Activated CD4-positive, alpha-beta memory T cell treated with anti-CD3 and anti-CD28 coated beads for 36 hours (primary cell): ENCODE measurements around the gene ZBED1. TPM values are rescaled to one million over a fixed set of nuclear protein-coding genes. Genes with fewer than 3 reads are reported as not detected.
"Not testable (repeated sequence)": the region's sequence is repeated elsewhere in the genome, so short reads cannot be mapped to it uniquely, and the experiment has no call there.

Experiments used
- CTCF ChIA-PET: fragments of 350-600 bp; sonication (Branson Sonifier 250); formaldehyde crosslinking; loops from one replicate; lab custom pipeline; 2021; ENCODE audit warnings: antibody characterized with exemption, inconsistent platforms; lab: Charles Lee
- POLR2A ChIA-PET: fragments of 350-600 bp; sonication (Branson Sonifier 250); formaldehyde crosslinking; loops from one replicate; lab custom pipeline; 2021; ENCODE audit warnings: antibody characterized with exemption; lab: Charles Lee
- DNase-seq: peaks from one replicate; pipeline ENCODE4 v3.0.0-alpha.2; 2020
- H3K27ac Mint-ChIP-seq: one replicate; pipeline ENCODE4 v1.8.0; 2021; ENCODE audit warnings: mixed read lengths
- H3K27me3 Mint-ChIP-seq: one replicate; pipeline ENCODE4 v1.8.0; 2021; ENCODE audit warnings: mixed read lengths
- H3K36me3 Mint-ChIP-seq: one replicate; pipeline ENCODE4 v1.8.0; 2021; ENCODE audit warnings: mixed read lengths
- H3K4me1 Mint-ChIP-seq: one replicate; pipeline ENCODE4 v1.8.0; 2021; ENCODE audit warnings: low read depth, mixed read lengths
- H3K4me3 Mint-ChIP-seq: one replicate; pipeline ENCODE4 v1.8.0; 2021; ENCODE audit warnings: mild to moderate bottlenecking, mixed read lengths
- H3K9me3 Mint-ChIP-seq: one replicate; pipeline ENCODE4 v1.8.0; 2021; ENCODE audit warnings: mixed read lengths
- intact Hi-C: fragments of 100-400 bp; cut with micrococcal nuclease; formaldehyde crosslinking; loops from one replicate; pipeline ENCODE4 v1.15.1; 2023
- total RNA-seq, 2 experiments: library from RNA; stranded (reverse); gene quantifications; one replicate each; pipeline ENCODE4 v1.2.3, GENCODE V29; 2021

Gene ZBED1
- total RNA-seq, 2 experiments from 2014 or later = 22.5 to 25.3 TPM

- no peaks in the 10 kb centered on the region for H3K27me3 Mint-ChIP-seq
- no peak overlapping the region for H3K27ac Mint-ChIP-seq
- intact Hi-C loops = no loop called here
- peaks cover 2% of the 10 kb centered on the region for H3K4me1 Mint-ChIP-seq
- no peaks in the 10 kb centered on the region for H3K9me3 Mint-ChIP-seq
- DNase-seq = no peak
- peaks cover 33% of the 10 kb centered on the region for H3K36me3 Mint-ChIP-seq
- H3K4me3 Mint-ChIP-seq = no peak overlapping the region
- POLR2A ChIA-PET = no interaction called here
- CTCF ChIA-PET = no interaction called here
Observed at GRCh38 chrX:2486476-2487133, 14.2 kb downstream of the ZBED1 start.

- H3K27ac Mint-ChIP-seq = no peak overlapping the region
- no peak for DNase-seq
- no peaks in the 10 kb centered on the region for H3K9me3 Mint-ChIP-seq
- peaks cover 31% of the 10 kb centered on the region for H3K36me3 Mint-ChIP-seq
- H3K4me3 Mint-ChIP-seq = no peak overlapping the region
- CTCF ChIA-PET = no interaction called here
- H3K27me3 Mint-ChIP-seq = no peaks in the 10 kb centered on the region
- intact Hi-C loops = no loop called here
- POLR2A ChIA-PET = no interaction called here
- H3K4me1 Mint-ChIP-seq = peaks cover 2% of the 10 kb centered on the region
Observed at GRCh38 chrX:2485789-2486345, 14.9 kb downstream of the ZBED1 start.

DNA sequence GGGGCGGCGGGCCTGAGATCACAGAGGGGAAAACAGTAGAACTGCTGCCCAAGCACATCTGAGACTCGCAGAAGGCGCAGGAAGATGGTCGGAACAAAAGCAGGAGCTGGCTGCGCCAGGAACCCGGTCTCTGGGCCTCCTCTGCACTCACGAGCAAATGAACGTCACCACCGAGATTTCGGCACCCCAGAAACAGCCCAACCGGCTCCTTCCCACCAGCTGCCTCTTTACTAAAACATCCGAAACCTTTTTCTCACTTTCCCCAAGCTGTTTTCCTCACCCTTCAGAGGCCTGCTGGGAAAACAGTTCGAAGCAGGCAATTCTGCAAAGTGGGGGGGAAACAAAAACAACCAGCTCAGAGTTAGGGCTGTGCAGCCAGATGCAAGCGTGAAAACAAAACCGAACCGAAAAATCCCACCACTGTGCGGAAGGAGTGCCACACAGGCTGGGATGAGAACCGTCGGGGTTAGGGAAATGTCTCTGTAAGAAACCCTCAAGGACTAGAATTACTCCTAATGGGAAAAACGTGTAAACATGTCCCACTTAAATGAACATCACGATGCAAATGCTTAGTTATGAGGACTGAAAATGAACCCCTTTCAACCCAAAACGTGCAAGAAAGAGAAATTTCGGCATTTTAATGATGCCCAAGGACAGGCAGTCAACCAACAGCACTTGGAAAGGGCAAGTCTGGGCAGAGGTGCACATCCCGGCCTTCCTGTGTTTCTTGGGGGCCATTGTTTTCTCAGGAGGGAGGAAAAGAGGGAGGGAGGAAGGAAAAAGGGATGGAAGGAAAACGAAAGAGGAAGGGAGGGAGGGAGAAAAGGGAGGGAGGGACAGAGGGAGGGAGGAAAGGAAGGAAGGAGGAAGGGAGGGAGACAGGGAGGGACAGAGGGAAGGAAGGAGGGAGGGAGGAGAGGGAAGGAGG lies 15.8 kb downstream of the ZBED1 start:
- CTCF ChIA-PET = no interaction called here
- POLR2A ChIA-PET = no interaction called here
- Mint-ChIP-seq H3K9me3 (peaks cover 3% of the 10 kb centered on the region), H3K4me1 (peaks cover 2% of the 10 kb centered on the region), H3K27me3 (no peaks in the 10 kb centered on the region), H3K36me3 (peaks cover 28% of the 10 kb centered on the region), H3K4me3 (no peak overlapping the region), H3K27ac (no peak overlapping the region)
- intact Hi-C loops = no loop called here
- DNase-seq = no peak

DNA sequence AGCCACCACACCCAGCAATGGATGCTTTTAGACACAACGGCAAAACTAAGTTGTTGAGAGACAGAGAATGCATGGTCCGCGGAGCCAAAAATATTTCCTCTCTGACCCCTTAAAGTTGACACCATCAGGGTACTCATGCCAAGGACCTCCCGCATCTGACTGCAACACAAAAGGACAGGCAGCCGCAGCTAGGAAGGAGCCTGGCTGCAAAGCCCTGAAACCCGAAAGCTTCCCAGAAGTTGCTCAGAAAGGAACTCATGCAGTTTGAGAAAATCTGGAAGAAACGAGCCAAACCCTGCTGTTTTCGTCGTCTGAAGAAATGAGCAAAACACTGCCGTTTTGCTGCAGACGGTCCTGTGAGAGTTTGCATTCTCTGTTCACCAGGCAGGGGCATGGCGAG lies 16.5 kb downstream of the ZBED1 start:
- Mint-ChIP-seq H3K27ac (no peak overlapping the region), H3K9me3 (peaks cover 8% of the 10 kb centered on the region), H3K36me3 (peaks cover 28% of the 10 kb centered on the region), H3K4me3 (no peak overlapping the region), H3K27me3 (no peaks in the 10 kb centered on the region), H3K4me1 (peaks cover 2% of the 10 kb centered on the region)
- no peak for DNase-seq
- CTCF ChIA-PET = no interaction called here
- POLR2A ChIA-PET = no interaction called here
- intact Hi-C loops = no loop called here

GRCh38 chrX:2483398-2484060 lies 17.2 kb downstream of the ZBED1 start:
- H3K36me3 Mint-ChIP-seq = peaks cover 23% of the 10 kb centered on the region
- DNase-seq = no peak
- ChIA-PET CTCF (no interaction called here), POLR2A (no interaction called here)
- H3K9me3 Mint-ChIP-seq = peaks cover 8% of the 10 kb centered on the region
- intact Hi-C loops = no loop called here
- H3K27ac Mint-ChIP-seq = no peak overlapping the region
- no peaks in the 10 kb centered on the region for H3K27me3 Mint-ChIP-seq
- H3K4me1 Mint-ChIP-seq = peaks cover 2% of the 10 kb centered on the region
- no peak overlapping the region for H3K4me3 Mint-ChIP-seq

DNA sequence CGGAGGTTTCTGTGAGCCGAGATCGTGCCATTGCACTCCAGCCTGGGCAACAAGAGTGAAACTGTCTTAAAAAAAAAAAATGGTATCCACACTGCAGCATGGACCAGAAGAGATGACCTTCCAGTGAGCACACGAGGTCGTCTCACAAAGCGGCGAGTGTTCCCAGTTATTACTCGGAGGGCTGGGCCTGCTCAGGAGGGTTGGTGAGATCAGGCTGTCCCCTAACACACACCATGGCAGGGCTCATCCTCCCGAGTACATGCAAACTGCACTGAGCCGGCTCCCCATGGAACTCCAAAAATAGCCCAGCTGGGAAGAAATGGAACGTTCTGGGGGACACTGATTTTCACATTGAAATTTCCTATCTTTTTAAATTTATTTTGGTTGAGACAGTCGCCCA lies 19.2 kb downstream of the ZBED1 start:
- H3K27me3 Mint-ChIP-seq, H3K9me3 Mint-ChIP-seq, H3K4me3 Mint-ChIP-seq, H3K27ac Mint-ChIP-seq, POLR2A ChIA-PET, H3K36me3 Mint-ChIP-seq, H3K4me1 Mint-ChIP-seq, DNase-seq, CTCF ChIA-PET, intact Hi-C loops: not testable (repeated sequence)

- H3K27me3 Mint-ChIP-seq, H3K4me3 Mint-ChIP-seq, H3K27ac Mint-ChIP-seq, H3K36me3 Mint-ChIP-seq, CTCF ChIA-PET, intact Hi-C loops, POLR2A ChIA-PET, H3K9me3 Mint-ChIP-seq, H3K4me1 Mint-ChIP-seq, DNase-seq: not testable (repeated sequence)
Observed at GRCh38 chrX:2479982-2480381, 20.8 kb downstream of the ZBED1 start.

- DNase-seq = no peak
- H3K36me3 Mint-ChIP-seq = peaks cover 9% of the 10 kb centered on the region
- H3K27me3 Mint-ChIP-seq = no peaks in the 10 kb centered on the region
- H3K4me1 Mint-ChIP-seq = peaks cover 3% of the 10 kb centered on the region
- peaks cover 8% of the 10 kb centered on the region for H3K9me3 Mint-ChIP-seq
- no peak overlapping the region for H3K27ac Mint-ChIP-seq
- intact Hi-C loops = no loop called here
- H3K4me3 Mint-ChIP-seq = no peak overlapping the region
- POLR2A ChIA-PET = no interaction called here
- CTCF ChIA-PET = no interaction called here
Observed at GRCh38 chrX:2479420-2479780, 21.4 kb downstream of the ZBED1 start.

DNA sequence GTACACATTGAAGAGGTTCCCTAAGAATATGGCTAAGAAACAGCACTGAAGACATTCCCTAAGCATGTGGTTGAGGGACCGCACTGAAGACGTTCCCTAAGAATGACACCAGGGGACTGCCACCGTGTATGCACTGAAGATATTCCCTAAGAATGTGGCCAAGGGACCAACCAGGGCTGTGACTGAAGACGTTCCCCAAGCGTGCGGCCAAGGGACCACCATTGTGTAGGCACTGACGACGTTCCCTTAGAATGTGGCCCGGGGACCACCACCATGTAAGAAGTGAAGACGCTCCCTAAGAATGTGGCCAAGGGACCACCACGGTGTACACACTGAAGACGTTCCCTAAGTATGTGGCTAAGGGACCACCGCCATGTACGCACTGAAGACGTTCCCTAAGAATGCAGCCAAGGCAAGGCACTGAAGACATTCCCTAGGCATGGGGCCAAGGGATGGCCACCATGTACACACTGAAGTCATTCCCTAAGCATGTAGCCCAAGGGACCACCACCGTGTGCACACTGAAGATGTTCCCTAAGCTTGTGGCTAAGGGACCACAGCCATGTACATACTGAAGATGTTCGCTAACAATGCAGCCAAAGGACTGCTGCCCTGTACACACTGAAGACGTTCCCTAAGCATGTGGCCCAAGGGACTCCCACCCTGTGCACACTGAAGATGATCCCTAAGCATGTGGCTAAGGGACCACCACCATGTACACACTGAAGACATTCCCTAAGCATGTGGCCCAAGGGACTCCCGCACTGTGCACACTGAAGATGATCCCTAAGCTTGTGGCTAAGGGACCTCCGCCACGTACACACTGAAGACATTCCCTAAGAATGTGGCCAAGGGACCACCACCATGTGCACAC lies 22.0 kb downstream of the ZBED1 start:
- H3K27me3 Mint-ChIP-seq = no peaks in the 10 kb centered on the region
- no peak overlapping the region for H3K4me3 Mint-ChIP-seq
- H3K9me3 Mint-ChIP-seq = peaks cover 8% of the 10 kb centered on the region
- no peak overlapping the region for H3K27ac Mint-ChIP-seq
- POLR2A ChIA-PET = no interaction called here
- peaks cover 9% of the 10 kb centered on the region for H3K36me3 Mint-ChIP-seq
- H3K4me1 Mint-ChIP-seq = peaks cover 3% of the 10 kb centered on the region
- intact Hi-C loops = no loop called here
- CTCF ChIA-PET = no interaction called here
- DNase-seq = no peak

GRCh38 chrX:2477313-2477712 lies 23.5 kb downstream of the ZBED1 start:
- DNase-seq, H3K4me1 Mint-ChIP-seq, H3K27ac Mint-ChIP-seq, CTCF ChIA-PET, intact Hi-C loops, H3K4me3 Mint-ChIP-seq, H3K9me3 Mint-ChIP-seq, H3K27me3 Mint-ChIP-seq, POLR2A ChIA-PET: not testable (repeated sequence)
- peaks cover 11% of the 10 kb centered on the region for H3K36me3 Mint-ChIP-seq

DNA sequence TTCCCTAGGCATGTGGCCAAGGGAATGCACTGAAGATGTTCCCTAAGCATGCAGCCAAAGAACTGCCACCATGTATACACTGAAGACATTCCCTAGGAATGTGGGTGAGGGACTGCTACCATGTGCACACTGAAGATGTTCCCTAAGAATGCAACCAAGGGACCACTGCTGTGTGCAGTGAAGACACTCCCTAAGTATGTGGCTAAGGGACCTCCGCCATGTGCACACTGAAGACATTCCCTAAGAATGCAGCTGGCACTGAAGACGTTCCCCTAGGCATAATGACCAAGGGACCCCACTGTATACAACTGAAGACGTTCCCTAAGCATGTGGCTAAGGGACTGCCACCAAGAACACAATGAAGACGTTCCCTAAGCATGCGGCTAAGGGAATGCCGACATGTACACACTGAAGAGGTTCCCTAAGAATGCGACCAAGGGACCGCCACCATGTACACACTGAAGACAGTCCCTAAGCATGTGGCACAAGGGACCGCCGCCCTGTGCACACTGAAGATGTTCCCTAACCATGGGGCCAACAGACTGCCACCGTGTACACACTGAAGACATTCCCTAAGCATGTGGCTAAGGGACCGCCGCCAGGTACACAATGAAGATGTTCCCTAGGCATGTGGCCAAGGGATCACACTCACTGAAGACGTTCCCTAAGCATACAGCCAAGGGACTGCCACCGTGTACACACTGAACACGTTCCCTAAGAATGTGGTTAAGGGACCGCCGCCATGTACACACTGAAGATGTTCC lies 25.6 kb downstream of the ZBED1 start:
- Mint-ChIP-seq H3K27ac (no peak overlapping the region), H3K4me1 (peaks cover 3% of the 10 kb centered on the region), H3K36me3 (peaks cover 8% of the 10 kb centered on the region), H3K9me3 (peaks cover 7% of the 10 kb centered on the region), H3K27me3 (no peaks in the 10 kb centered on the region), H3K4me3 (no peak overlapping the region)
- CTCF ChIA-PET = no interaction called here
- DNase-seq = no peak
- intact Hi-C loops = no loop called here
- POLR2A ChIA-PET = no interaction called here
